Natural killer cell (primary cell): ENCODE data around the gene DNTT. TPM values are rescaled to one million over a fixed set of nuclear protein-coding genes. Genes with fewer than 3 reads are reported as not detected.

ENCODE experiments used
- ATAC-seq, 3 donors: fragments of 150-1000 bp in 2 of 3; fragments of 200-7000 bp in 1 of 3; cut with Tn5 transposase; 1 replicate in 1 of 3; 2 replicates in 2 of 3; pipeline ENCODE4 v1.10.0; 2021; ENCODE audit warnings: mild to moderate bottlenecking in 2 of 3, moderate library complexity in 2 of 3
- DNase-seq, 2 donors: peaks; one replicate each; pipeline versions ENCODE4 v3.0.0 to v3.0.0-alpha.2; 2013 to 2021; ENCODE audit warnings: mixed read lengths in 1 of 2
- H3K27ac ChIP-seq: one replicate; pipeline ENCODE4 v1.5.1; 2013; ENCODE audit warnings: mild to moderate bottlenecking, low read length
- H3K27me3 ChIP-seq: one replicate; pipeline ENCODE4 v1.6.1; 2013; ENCODE audit warnings: low read length; ENCODE audit not compliant: control insufficient read depth, insufficient read depth
- H3K36me3 ChIP-seq: one replicate; pipeline ENCODE4 v1.6.1; 2013; ENCODE audit warnings: low read length; ENCODE audit not compliant: control insufficient read depth, insufficient read depth
- H3K4me1 ChIP-seq: one replicate; pipeline ENCODE4 v1.6.1; 2013; ENCODE audit warnings: low read length; ENCODE audit not compliant: control insufficient read depth, insufficient read depth
- H3K4me3 ChIP-seq: one replicate; pipeline ENCODE4 v1.5.1; 2013; ENCODE audit warnings: low read length
- H3K9me3 ChIP-seq: one replicate; pipeline ENCODE4 v1.6.1; 2013; ENCODE audit warnings: low read length; ENCODE audit not compliant: control insufficient read depth, insufficient read depth
- H3K27ac Mint-ChIP-seq, 2 donors: one replicate each; pipeline ENCODE4 v1.8.0; 2022; ENCODE audit warnings: mild to moderate bottlenecking in 2 of 2, mixed read lengths in 2 of 2, moderate library complexity in 1 of 2
- H3K27me3 Mint-ChIP-seq, 2 donors: one replicate each; pipeline ENCODE4 v1.8.0; 2022; ENCODE audit warnings: low read depth in 2 of 2, mixed read lengths in 2 of 2
- H3K36me3 Mint-ChIP-seq: one replicate; pipeline ENCODE4 v1.8.0; 2022; ENCODE audit warnings: mixed read lengths
- H3K4me1 Mint-ChIP-seq, 2 donors: one replicate each; pipeline ENCODE4 v1.8.0; 2022; ENCODE audit warnings: mixed read lengths in 2 of 2
- H3K4me3 Mint-ChIP-seq: one replicate; pipeline ENCODE4 v1.8.0; 2022; ENCODE audit warnings: mild to moderate bottlenecking, moderate library complexity, mixed read lengths
- H3K9me3 Mint-ChIP-seq, 2 donors: one replicate each; pipeline ENCODE4 v1.8.0; 2022; ENCODE audit warnings: mixed read lengths in 2 of 2
- CTCF ChIP-seq: fragments of 200-600 bp; IDR thresholded peaks from one replicate; pipeline ENCODE4 v1.8.0; 2022; ENCODE audit warnings: antibody characterized with exemption
- WGBS: methylation state at CpG from one replicate; pipeline ENCODE4 v1.1.7; 2013; ENCODE audit warnings: missing lambda C conversion rate; ENCODE audit not compliant: insufficient coverage; 5-methylcytosine and 5-hydroxymethylcytosine counted together
- intact Hi-C: fragments of 100-400 bp; cut with micrococcal nuclease; formaldehyde crosslinking; loops from one replicate; pipeline ENCODE4 v1.14.2; 2022
- total RNA-seq, 4 donors: library from RNA; stranded (reverse); fragments of 120-200 nt in 1 of 4; gene quantifications; one replicate each; pipeline versions ENCODE4 v1.2.3 to v1.2.4, GENCODE V29; 2013 to 2022

Gene DNTT
- total RNA-seq, 3 donors from 2014 or later (not counting 1 experiment from before 2014, with no cell fraction given) = not detected

- Histone ChIP-seq H3K4me3 (no peak overlapping the region), H3K4me1 (peaks cover 6% of the 10 kb centered on the region), H3K27ac (no peak overlapping the region), H3K27me3 (no peaks in the 10 kb centered on the region), H3K9me3 (no peaks in the 10 kb centered on the region), H3K36me3 (no peaks in the 10 kb centered on the region)
- no peak for DNase-seq
- H3K4me3 Mint-ChIP-seq = no peak overlapping the region
- no peaks in the 10 kb centered on the region for H3K9me3 Mint-ChIP-seq
- H3K27ac Mint-ChIP-seq = no peak overlapping the region
- no peaks in the 10 kb centered on the region for H3K36me3 Mint-ChIP-seq
- no peaks in the 10 kb centered on the region for H3K4me1 Mint-ChIP-seq
- no peak for TF ChIP-seq CTCF
- peaks cover 11 to 13% of the 10 kb centered on the region in 2 donors for H3K27me3 Mint-ChIP-seq
- WGBS = 64% methylated on average over 4 of the region's 4 CpGs
- intact Hi-C loops = no loop called here
- no peak for ATAC-seq
Observed at GRCh38 chr10:96267234-96267705, 37.0 kb upstream of the DNTT start.

GRCh38 chr10:96268341-96268909 lies 35.8 kb upstream of the DNTT start:
- Histone ChIP-seq H3K36me3 (no peaks in the 10 kb centered on the region), H3K4me3 (peak overlapping the region; percentile 7), H3K9me3 (no peaks in the 10 kb centered on the region), H3K4me1 (peaks cover 4% of the 10 kb centered on the region), H3K27me3 (no peaks in the 10 kb centered on the region), H3K27ac (no peak overlapping the region)
- no peaks in the 10 kb centered on the region for H3K4me1 Mint-ChIP-seq
- intact Hi-C loops = no loop called here
- ATAC-seq (no peak), DNase-seq (no peak)
- H3K4me3 Mint-ChIP-seq = no peak overlapping the region
- H3K27ac Mint-ChIP-seq = no peak overlapping the region
- peaks cover 11 to 13% of the 10 kb centered on the region in 2 donors for H3K27me3 Mint-ChIP-seq
- no peaks in the 10 kb centered on the region for H3K36me3 Mint-ChIP-seq
- H3K9me3 Mint-ChIP-seq = no peaks in the 10 kb centered on the region
- no peak for TF ChIP-seq CTCF
- WGBS = 43% methylated on average over 1 of the region's 2 CpGs

GRCh38 chr10:96269438-96270300 lies 34.6 kb upstream of the DNTT start:
- no peaks in the 10 kb centered on the region for H3K27me3 ChIP-seq
- H3K36me3 ChIP-seq = no peaks in the 10 kb centered on the region
- H3K27ac Mint-ChIP-seq = no peak overlapping the region
- ATAC-seq = no peak
- no peak for DNase-seq
- H3K4me3 Mint-ChIP-seq = no peak overlapping the region
- no peak overlapping the region for H3K27ac ChIP-seq
- no peaks in the 10 kb centered on the region for H3K9me3 ChIP-seq
- no peak for TF ChIP-seq CTCF
- WGBS = 62% methylated on average over 6 of the region's 6 CpGs
- H3K27me3 Mint-ChIP-seq = peaks cover 11 to 15% of the 10 kb centered on the region in 2 donors
- no peaks in the 10 kb centered on the region for H3K4me1 Mint-ChIP-seq
- no peaks in the 10 kb centered on the region for H3K36me3 Mint-ChIP-seq
- H3K9me3 Mint-ChIP-seq = no peaks in the 10 kb centered on the region
- H3K4me3 ChIP-seq = peak overlapping the region; percentile 50
- intact Hi-C loops = no loop called here
- peaks cover 3% of the 10 kb centered on the region for H3K4me1 ChIP-seq
